ENCODE measurements around the gene G0S2.

Gene G0S2

DNA sequence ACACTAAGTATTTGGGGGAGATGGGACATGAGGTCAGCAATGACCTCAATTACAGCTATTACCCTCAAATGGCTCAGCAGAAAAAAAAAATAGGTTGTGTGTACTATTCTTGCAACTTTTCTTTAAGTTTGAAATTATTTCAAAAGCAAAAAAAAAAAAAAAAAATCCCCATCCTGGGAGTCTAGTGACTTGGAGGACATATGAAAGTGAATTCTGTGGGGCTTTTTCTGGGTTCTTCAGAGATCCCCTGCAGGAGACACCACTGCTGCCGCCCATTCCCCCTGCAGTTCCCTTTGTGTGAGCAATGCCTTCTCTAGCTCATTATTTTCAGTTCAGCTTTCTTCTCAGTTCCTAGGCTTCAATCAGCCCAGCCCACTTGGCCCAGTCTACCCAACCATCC lies 46.1 kb downstream of the G0S2 start:
- no peak for DNase-seq

DNA sequence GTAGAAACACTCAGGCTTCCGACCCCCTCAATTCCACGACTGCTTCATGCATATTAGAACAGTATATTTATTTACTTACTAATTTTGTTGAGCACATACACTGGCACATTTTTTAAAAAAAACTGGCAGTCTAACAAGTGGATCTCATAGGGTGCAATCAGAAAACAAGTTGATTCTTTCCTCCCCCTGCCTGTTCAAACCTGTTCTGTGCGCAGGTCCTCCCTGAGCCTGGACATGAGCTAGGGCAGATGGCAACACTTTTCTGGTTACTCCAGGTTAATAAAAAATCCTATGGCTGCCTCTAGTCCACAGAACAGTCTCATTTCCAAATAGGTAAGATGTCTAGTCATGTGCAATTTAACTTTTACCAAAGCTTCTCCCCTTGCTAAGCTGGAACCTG lies 48.1 kb downstream of the G0S2 start:
- no peak for DNase-seq

DNA sequence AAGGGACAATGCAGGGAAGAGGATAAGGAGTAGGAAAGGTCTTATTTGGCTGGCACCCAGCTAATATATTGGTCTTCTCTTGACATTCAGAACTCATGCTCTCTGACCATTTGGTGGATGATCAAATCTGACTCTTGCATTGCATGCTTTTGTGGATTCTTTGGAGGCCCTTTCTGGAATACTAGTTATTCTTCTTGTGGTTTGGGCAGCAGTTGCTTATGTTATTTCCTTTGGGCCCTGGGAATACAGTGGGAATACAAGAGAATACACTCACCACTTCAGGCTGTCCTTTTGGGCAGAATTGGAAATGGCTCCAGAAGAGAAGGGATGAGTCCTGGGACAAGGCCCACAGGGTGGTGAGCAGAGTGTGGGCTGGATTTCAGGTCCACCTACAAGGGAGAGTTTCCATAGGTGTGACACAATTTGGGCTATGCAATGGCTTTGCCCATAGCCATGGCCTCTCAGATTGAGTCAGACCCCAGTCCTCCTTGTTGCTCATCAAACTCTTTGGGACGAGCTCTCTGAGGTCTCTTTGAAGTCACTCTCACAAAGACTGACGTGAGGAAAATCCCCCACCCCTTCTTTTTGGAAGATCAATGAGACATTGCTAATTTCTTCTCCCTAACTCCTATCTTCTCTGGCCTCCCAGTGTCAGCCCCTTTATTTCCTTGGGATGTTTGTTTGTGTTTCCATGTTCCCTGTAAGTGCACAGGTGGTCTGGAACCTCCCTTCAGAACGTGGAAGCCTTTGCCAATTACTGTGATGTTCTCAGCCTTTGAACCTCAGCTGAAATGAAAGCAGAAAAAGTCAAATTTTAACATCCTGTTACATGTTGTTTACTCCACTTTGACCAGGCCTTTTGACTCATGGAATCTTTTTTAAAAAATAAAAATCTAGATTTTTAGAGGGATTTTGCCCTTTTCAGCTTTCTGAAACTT lies 48.8 kb downstream of the G0S2 start:
- DNase-seq: no peak

Measured in cerebellar nuclear complex (tissue), 1 donor.